ENCODE measurements around the gene CDK1.

CDK1 gene

DNA sequence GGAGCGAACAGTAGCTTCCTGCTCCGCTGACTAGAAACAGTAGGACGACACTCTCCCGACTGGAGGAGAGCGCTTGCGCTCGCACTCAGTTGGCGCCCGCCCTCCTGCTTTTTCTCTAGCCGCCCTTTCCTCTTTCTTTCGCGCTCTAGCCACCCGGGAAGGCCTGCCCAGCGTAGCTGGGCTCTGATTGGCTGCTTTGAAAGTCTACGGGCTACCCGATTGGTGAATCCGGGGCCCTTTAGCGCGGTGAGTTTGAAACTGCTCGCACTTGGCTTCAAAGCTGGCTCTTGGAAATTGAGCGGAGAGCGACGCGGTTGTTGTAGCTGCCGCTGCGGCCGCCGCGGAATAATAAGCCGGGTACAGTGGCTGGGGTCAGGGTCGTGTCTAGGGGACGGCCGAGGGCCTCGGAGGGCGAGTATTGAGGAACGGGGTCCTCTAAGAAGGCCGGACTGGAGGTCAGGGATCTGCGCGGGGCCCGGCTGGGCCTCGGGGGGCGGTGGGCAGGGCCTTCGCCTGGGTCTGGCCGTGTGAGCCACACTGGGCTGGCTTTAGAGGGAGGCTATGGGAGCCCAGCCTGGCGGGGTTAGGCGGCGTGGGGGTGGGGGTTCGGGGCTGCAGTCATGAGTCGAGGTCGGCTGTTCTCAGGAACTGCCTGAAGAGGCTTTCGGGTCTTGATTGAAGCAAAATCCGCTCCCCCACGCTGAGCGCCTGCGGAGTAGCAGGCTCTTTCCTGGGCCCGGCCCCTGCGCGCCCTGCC, at the start of gene CDK1:
Gene CDK1, plus strand, starts transcription at position 265 of the 757 bp plus-strand sequence. CDS start 1,688 bp downstream, outside the sequence.
- peak; percentile 99 for DNase-seq (ENCODE audit: low spot score)

GRCh38 chr10:60729106-60729505, 49.2 kb upstream of the CDK1 start:
- DNase-seq (ENCODE audit: low spot score) = no peak

DNA sequence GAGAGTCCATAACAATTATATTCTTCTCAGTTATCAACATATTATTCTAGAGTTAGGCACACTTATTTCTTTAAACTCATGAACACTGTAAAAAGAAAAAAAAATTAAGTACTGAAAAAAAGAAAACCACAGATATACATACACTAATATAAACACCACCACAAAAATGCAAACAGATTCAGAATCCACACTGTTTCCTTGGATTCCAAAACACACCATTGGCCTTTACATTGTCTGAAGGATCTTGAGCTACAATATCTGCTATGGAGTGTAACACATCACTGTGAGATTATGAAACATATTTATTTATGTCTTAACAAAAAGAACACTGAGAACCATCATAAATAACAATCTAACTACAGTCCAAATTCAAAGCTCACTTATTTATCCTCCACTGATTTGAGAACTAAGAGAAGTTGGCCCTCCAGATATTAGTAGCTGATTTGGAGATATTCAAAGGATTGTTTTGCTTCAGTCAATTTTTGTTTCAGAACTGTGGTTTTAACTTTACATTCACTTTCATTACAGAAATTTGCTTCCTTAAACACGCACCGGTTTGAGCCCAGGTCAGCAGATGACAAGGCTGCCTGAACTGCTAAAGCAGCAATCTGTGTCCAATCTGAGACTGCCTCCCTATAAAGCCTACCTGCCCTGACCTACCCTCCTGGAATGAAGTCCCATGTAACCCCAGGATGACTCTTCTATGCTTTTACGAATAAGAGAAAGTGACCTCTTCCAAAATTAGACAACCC, 47.0 kb upstream of the CDK1 start:
- no peak for DNase-seq (ENCODE audit: low spot score)

GRCh38 chr10:60732198-60732806, 46.0 kb upstream of the CDK1 start:
- DNase-seq (ENCODE audit: low spot score) = no peak

DNA sequence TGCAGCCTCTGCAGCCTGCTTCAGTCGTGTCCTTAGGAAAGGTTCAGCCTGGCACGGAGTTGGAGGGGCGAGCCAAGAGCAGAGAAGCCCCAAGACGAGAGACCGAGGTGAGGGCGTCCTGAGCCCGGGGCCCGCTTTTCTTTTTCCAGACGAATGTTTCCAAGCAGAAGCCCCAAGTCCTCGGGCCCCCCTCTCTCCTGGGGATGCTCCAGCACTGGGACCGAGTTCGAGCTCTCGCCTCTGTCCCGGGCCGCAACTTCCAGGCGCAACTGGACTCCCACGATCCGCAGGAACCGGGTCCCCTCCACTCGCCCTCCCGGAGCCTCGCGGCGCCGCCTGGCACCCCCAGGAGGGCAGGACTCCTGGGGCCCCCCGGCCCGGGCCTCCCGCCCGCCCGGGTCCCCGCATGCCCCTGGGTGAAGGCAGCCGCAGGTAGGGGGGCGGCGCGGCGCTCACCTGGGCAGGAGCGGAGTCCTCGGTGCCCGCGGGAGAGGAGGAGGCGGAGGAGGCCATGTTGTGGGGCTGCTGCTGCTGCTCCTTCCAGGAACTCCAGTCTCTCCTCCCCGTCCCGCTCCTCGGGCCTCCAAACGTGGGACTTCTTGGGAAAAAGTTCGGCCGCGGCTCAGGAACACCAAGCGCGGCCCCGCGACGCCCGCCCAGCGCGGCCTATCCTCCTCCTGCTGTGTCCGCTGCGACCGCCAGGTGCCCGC, 45.3 kb upstream of the CDK1 start:
- DNase-seq (ENCODE audit: low spot score) = peak; percentile 19

- no peak for DNase-seq (ENCODE audit: low spot score)
These were observed 44.8 kb upstream of the CDK1 start for GRCh38 chr10:60733517-60733822.

GRCh38 chr10:60733826-60734225, 44.5 kb upstream of the CDK1 start:
- DNase-seq (ENCODE audit: low spot score) = no peak

- no peak for DNase-seq (ENCODE audit: low spot score)
These were observed 44.1 kb upstream of the CDK1 start for GRCh38 chr10:60734226-60734625.

DNA sequence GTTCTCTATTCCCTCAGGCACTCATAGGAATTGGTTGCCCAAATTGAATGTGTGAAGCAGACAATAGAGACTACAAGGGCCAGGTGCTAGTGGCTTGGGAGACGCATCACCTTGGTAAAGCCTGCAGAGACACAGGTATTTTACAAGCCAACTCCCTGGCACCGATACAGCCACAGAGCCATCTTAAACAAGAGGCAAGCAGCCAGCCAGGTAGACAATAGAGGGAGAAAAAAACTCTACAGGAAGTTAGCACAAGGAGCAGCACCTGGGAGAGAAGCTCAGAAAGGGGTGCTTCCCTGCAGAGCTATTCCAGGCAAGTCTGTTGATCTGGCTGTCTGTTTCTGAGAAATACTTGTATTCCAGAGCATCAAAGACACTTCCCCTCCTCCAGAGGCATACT, 43.0 kb upstream of the CDK1 start:
- no peak for DNase-seq (ENCODE audit: low spot score)

- DNase-seq (ENCODE audit: low spot score) = no peak
These were observed 41.0 kb upstream of the CDK1 start for GRCh38 chr10:60737242-60737641.

- DNase-seq (ENCODE audit: low spot score) = no peak
These were observed 38.7 kb upstream of the CDK1 start for GRCh38 chr10:60739558-60739957.

GRCh38 chr10:60742512-60742911, 35.8 kb upstream of the CDK1 start:
- DNase-seq (ENCODE audit: low spot score) = no peak

DNA sequence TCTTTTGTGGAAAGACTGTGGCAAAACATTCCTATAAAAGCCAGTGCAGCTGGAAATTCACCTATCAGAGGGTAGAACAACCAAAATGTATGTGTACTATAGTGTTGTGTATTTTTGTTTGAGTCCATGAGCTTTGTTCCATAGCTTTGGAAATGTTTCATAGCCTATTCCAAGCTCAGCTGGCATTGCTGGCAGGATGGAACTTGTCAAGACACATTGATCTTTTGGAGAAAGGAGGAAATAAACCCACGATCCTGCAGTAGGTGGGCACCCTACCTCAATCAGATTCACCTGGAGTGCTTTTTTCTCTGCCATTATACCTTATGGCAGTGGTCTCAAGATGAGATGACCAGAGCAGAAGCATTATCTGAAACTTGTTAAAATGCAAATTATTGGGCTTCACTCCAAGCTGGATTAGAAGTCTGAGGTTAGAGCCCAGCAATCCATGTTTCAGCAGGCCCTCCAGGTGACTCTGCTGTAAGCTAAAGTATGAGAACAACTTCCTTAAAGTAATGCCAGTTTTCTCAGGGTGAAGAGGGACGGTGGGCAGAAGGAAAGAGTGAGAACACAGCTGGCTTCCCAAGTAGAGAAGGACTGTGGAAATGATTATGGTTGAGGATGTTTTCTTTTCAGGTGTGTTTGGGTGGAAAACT, 30.3 kb upstream of the CDK1 start:
- no peak for DNase-seq (ENCODE audit: low spot score)

GRCh38 chr10:60753152-60753551, 25.1 kb upstream of the CDK1 start:
- no peak for DNase-seq (ENCODE audit: low spot score)

DNA sequence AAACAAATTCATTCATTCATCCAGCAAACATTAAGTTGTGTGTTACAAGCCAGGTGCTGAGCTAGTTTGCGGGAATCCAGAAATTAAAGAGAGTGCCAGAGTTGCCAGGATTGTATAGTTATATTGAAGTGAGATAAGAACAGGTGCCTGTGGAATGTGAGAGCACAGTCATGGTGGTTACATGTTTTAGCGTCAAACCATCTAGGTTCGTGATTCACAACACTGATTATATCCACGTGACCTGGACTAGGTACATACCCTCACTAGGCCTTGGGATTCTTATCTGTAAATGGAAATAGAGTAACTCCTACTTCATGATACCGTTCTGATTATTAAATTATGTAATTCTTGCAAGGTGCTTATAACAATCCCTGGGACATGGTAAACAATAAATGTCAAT, 24.5 kb upstream of the CDK1 start:
- no peak for DNase-seq (ENCODE audit: low spot score)

DNA sequence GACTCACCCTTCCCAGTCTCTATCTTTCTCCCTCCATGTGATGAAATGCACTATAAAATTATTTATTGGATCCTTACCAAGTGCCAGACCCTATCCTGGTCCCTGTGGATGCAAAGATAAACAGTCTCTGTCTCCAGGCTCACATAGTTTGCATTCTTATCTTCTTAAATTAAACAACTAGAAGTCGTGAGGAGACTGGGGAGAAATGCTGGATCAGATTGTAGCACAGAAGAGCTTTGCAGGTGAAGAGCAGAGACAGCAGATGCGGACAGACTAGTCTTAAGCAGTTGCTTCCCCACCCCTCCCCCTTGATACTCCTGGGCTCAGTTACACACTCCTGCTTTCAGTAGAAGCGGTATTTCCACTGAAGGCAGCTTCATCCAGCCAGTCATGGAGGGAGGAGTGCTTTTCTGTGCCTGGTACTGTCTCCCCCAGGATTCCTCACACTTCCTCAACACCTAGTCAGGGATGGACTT, 20.8 kb upstream of the CDK1 start:
- DNase-seq (ENCODE audit: low spot score) = no peak

DNA sequence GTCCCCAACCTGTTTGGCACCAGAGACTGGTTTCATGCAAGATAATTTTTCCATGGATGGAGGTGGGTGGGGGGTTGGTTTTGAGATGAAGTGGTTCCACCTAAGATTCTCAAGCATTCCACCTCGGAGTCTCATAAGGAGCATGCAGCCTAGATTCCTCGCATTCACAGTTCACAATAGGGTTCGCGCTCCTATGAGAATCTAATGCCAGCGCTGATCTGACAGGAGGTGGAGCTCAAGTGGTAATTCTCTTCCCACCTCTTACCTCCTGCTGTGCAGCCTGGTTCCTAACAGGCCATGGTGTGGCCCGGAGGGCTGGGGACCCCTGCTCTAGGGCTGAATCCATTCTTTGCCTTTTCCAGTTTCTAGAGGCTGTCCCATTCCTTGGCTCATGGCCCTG, 19.1 kb upstream of the CDK1 start:
- DNase-seq (ENCODE audit: low spot score) = no peak

GRCh38 chr10:60760711-60761210, 17.5 kb upstream of the CDK1 start:
- DNase-seq (ENCODE audit: low spot score) = no peak

GRCh38 chr10:60762554-60762953, 15.7 kb upstream of the CDK1 start:
- no peak for DNase-seq (ENCODE audit: low spot score)

GRCh38 chr10:60767424-60767823, 10.9 kb upstream of the CDK1 start:
- no peak for DNase-seq (ENCODE audit: low spot score)

- no peak for DNase-seq (ENCODE audit: low spot score)
These were observed 8.9 kb upstream of the CDK1 start for GRCh38 chr10:60769406-60769805.

- no peak for DNase-seq (ENCODE audit: low spot score)
These were observed 523 bp upstream of the CDK1 start for GRCh38 chr10:60777696-60778213.

All from cerebellar cortex (tissue), 1 donor.